ENCODE measurements around the gene GTPBP1. TPM values are rescaled to one million over a fixed set of nuclear protein-coding genes. Genes with fewer than 3 reads are reported as not detected.
A peak's percentile ranks its signal among the peaks of the same experiment; 100 is the strongest.

GTPBP1 gene
- total RNA-seq (2021) = 79.3 and 94.7 TPM in 2 replicates
- Bru-seq, nascent RNA = percentile 88 among the genes with signal in this experiment
- percentile 84 among the genes with signal in this experiment for BruChase-seq, experiment 1, labeled RNA remaining after a 2-hour chase
- percentile 90 among the genes with signal in this experiment for BruChase-seq, experiment 2, labeled RNA remaining after a 6-hour chase
- long read RNA-seq, full-length matches to known transcripts = 4 of 23 reads
- long read RNA-seq, partial matches to known transcripts = 3 of 23 reads
- long read RNA-seq, other reads (novel, unspliced or antisense) = 16 of 23 reads

DNA sequence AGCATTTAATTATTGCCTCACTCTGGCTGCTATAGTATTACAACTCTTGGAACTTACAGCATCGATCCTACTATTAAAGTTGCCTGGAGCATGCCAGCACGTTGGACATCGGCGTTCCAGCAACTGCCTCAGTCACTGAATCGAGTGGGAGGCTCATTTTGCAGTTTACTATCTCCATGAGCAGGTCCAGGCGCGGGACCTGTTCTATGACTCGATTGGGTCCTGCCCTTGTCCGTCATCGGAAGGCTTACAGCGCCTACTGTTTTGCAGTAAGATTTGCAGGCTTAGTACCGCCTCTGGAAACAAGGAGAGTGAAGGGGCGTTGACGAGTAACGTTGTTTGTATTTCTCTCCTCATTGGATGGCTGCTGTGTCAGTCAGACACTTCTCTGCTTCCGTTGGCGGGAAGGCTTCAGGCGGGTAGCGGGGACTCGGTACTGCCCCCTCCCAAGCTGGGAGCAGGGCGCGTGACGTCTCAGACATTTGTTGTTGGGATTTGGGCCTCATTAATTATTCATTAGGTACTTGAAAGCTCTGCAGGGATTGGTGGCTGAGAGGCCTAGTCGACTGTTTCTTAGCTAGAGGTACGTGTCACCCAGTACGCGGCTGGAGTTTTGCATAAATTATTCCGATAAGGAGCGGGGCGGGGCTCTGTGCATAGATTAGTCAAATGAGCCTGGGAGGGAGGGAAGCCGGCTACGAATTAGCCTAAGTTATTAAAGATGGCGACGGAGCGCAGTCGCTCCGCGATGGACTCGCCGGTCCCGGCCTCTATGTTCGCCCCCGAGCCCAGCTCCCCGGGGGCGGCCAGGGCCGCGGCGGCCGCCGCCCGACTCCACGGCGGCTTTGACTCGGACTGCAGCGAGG is at the start of gene GTPBP1:
Gene GTPBP1, plus strand, starts transcription at position 710 of the 866 bp plus-strand sequence. Its CDS starts 12 bp downstream, at position 722.
- H3K4me2 ChIP-seq = peak within 1 kb of the TSS; percentile 86
- no peaks in the 10 kb centered on the region for H3K9me3 ChIP-seq (ENCODE audit: insufficient read depth, low read depth)
- DNase-seq = peak; percentile 99 to 100
- peaks cover 46% of the 10 kb centered on the region for H3K79me2 ChIP-seq (ENCODE audit: low read depth)
- H4K20me1 ChIP-seq (ENCODE audit: insufficient read depth) = peaks cover 14% of the 10 kb centered on the region
- H3K27ac ChIP-seq = peak within 1 kb of the TSS; percentile 88
- TF ChIP-seq EZH2 (IDR thresholded peaks at IDR 0.05; ENCODE audit: low read depth) = no peak
- TF ChIP-seq, protein P1, sequence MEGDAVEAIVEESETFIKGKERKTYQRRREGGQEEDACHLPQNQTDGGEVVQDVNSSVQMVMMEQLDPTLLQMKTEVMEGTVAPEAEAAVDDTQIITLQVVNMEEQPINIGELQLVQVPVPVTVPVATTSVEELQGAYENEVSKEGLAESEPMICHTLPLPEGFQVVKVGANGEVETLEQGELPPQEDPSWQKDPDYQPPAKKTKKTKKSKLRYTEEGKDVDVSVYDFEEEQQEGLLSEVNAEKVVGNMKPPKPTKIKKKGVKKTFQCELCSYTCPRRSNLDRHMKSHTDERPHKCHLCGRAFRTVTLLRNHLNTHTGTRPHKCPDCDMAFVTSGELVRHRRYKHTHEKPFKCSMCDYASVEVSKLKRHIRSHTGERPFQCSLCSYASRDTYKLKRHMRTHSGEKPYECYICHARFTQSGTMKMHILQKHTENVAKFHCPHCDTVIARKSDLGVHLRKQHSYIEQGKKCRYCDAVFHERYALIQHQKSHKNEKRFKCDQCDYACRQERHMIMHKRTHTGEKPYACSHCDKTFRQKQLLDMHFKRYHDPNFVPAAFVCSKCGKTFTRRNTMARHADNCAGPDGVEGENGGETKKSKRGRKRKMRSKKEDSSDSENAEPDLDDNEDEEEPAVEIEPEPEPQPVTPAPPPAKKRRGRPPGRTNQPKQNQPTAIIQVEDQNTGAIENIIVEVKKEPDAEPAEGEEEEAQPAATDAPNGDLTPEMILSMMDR (conservative IDR thresholded peaks at IDR 0.05) = no peak
- peaks cover 17% of the 10 kb centered on the region for H3K36me3 ChIP-seq (ENCODE audit: low read depth)
- intact Hi-C loops (cut with micrococcal nuclease; ENCODE audit: unreplicated experiment) = loop anchor here (2.0 to 10.0 kb wide), 3 partner anchors 49 to 391 kb away; partner anchors contain the start of genes CSNK1E, DDX17 and SUN2
- ChIA-PET POLR2A (ENCODE audit: unreplicated experiment) (interaction anchor here (0.5 to 1.0 kb wide), 16 partner anchors 8 to 1777 kb away, joined by 3 to 22 read pairs (median 5); partner anchors contain the start of gene MIEF1), CTCF (interaction anchor here (0.9 kb wide), 1 partner anchor 24 kb away, joined by 3 read pairs; the partner anchor contains the start of gene TOMM22)
- H3K4me3 ChIP-seq = peak within 1 kb of the TSS; percentile 98
- H3K4me1 ChIP-seq (replicated peaks; ENCODE audit: insufficient read depth) = peaks cover 46% of the 10 kb centered on the region
- H3K9me2 ChIP-seq (ENCODE audit: insufficient read depth) = no peaks in the 10 kb centered on the region
- BruUV-seq (replicated peaks) = no TSS peak
- H3K27me3 ChIP-seq (ENCODE audit: insufficient read depth, low read depth) = no peaks in the 10 kb centered on the region
- peaks cover 47% of the 10 kb centered on the region for H3F3A ChIP-seq (ENCODE audit: insufficient read depth, low read depth)
- peak within 1 kb of the TSS; percentile 77 for H2AFZ ChIP-seq

DNA sequence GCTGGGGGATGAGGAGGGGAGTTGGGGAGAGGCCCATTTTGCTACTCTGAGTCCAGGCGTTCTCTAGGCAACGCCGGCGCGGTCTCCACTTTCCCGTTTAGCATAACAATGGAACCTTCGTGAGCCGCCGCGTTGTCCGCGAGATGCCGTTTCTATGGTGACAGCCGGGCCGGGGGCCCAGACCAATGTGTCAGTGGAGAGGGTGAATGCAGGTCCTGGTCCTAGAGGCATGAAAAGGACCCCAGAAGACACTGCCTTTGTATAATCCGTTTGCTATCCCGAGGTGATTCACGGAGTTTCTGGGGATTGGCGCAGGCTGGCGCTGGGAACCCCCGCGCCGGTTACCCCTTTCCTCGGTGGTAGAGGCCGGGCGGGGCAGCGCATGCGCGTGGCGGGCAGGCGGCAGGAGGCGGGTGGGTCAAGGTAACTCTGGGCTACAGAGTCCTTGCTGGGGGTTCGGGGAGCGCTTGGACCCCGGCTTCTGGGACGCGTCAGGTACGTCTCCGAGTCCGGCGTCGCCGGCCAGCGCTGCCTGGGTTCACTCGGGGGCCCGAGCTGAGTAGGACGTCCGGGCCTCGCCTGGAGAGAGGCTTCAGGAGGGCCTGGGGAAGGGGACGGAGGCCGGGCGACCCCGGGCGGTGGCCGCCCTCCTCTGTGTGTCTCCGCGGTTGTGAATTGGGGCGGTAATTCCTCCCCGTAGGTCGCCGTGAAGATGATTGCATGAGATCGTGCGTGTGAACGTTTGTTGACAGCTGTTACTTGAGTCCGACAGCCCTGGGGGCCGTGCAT is 49.3 kb upstream of the GTPBP1 start, which contains the start of the genes CBY1 and FAM227A:
Gene CBY1, plus strand, starts transcription at position 383 of the 789 bp plus-strand sequence. CDS start 11,417 bp downstream, outside the sequence.
Gene FAM227A, minus strand, starts transcription at position 137 of the 789 bp plus-strand sequence. CDS start 6,224 bp downstream, outside the sequence.
- TF ChIP-seq, protein P1 (conservative IDR thresholded peaks at IDR 0.05) = no peak
- no peak for TF ChIP-seq EZH2 (IDR thresholded peaks at IDR 0.05; ENCODE audit: low read depth)
- no peaks in the 10 kb centered on the region for H3K9me2 ChIP-seq (ENCODE audit: insufficient read depth)
- intact Hi-C loops (cut with micrococcal nuclease; ENCODE audit: unreplicated experiment) = loop anchor here (10.0 kb wide), 1 partner anchor 152 kb away; the partner anchor contains the start of gene DDX17
- peaks cover 24% of the 10 kb centered on the region; the same call in 1 of the 2 replicates for H3F3A ChIP-seq (ENCODE audit: insufficient read depth, low read depth)
- H4K20me1 ChIP-seq (ENCODE audit: insufficient read depth) = no peaks in the 10 kb centered on the region
- H3K9me3 ChIP-seq (ENCODE audit: insufficient read depth, low read depth) = no peaks in the 10 kb centered on the region
- H3K4me1 ChIP-seq (replicated peaks; ENCODE audit: insufficient read depth) = peaks cover 13% of the 10 kb centered on the region; the same call in 1 of the 2 replicates
- peak within 1 kb of the TSS; percentile 80 for H3K4me3 ChIP-seq
- peak within 1 kb of the TSS; percentile 84 for H3K4me2 ChIP-seq
- POLR2A ChIA-PET (ENCODE audit: unreplicated experiment) = interaction anchor here (0.6 kb wide), 1 partner anchor 759 kb away, joined by 5 read pairs; no protein-coding TSS in a partner anchor
- H3K27me3 ChIP-seq (ENCODE audit: insufficient read depth, low read depth) = no peaks in the 10 kb centered on the region
- H2AFZ ChIP-seq = peak within 1 kb of the TSS; percentile 97
- peaks cover 24% of the 10 kb centered on the region for H3K79me2 ChIP-seq (ENCODE audit: low read depth)
- H3K27ac ChIP-seq = peak within 1 kb of the TSS; percentile 49
- peak; percentile 84 to 94 for DNase-seq
- TSS peak; percentile 76 for BruUV-seq (replicated peaks)
- CTCF ChIA-PET = interaction anchor here (0.6 kb wide), 1 partner anchor 1151 kb away, joined by 3 read pairs; no protein-coding TSS in a partner anchor
- peaks cover 1% of the 10 kb centered on the region; the same call in 1 of the 2 replicates for H3K36me3 ChIP-seq (ENCODE audit: low read depth)

All from PC-9 (cell line).